ENCODE data around the gene RHOBTB3. TPM values are rescaled to one million over a fixed set of nuclear protein-coding genes. Genes with fewer than 3 reads are reported as not detected.

Gene RHOBTB3
- polyA plus RNA-seq, 2 of the 4 experiments (the other 2 are of a cell fraction) = 9.1 to 28.6 TPM

DNA sequence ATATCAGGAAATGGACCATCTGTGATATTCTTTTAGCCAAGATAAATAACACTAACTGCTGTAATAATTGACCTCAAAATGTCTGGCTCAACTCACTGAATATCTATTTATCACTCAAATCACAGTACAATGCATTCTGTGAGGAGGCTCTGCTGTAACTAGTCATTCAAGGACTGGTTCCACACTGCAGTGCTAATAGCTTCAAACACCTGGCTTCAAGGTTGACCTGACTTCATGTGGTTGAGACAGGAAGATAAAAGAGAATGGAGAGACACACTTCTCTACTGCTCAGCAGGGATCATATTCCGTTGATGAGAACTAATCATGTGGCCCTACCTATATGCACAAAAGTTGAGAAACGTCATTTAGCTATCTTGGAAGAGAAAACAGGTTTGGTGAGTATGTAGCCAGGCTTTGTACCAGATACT, 3.4 kb upstream of the RHOBTB3 start:
- Histone ChIP-seq H3K4me3 (no peak overlapping the region), H3K9me3 (no peaks in the 10 kb centered on the region), H3K4me2 (no peak overlapping the region), H3K27ac (no peak overlapping the region), H3K4me1 (peaks cover 8% of the 10 kb centered on the region; the same call in 1 of the 3 replicates)
- FAIRE-seq = no peak
- TF ChIP-seq SMC3 (IDR thresholded peaks at IDR 0.05) = no peak
- TF ChIP-seq POLR2A (IDR thresholded peaks at IDR 0.05; ENCODE audit: low read length) = no peak
- TF ChIP-seq EHF (CRISPR knock-in tag; IDR thresholded peaks at IDR 0.05) = no peak
- TF ChIP-seq ELK1 (IDR thresholded peaks at IDR 0.05; ENCODE audit: low read depth, low read length) = no peak
- TF ChIP-seq FOXS1 (CRISPR knock-in tag; IDR thresholded peaks at IDR 0.05) = no peak
- no peak for TF ChIP-seq SREBF2 (IDR thresholded peaks at IDR 0.05)
- TF ChIP-seq NR3C1 (IDR thresholded peaks at IDR 0.05) = no peak
- no peak for TF ChIP-seq CBX2 (IDR thresholded peaks at IDR 0.05; ENCODE audit: borderline replicate concordance, low read depth)
- no peak for TF ChIP-seq REST (IDR thresholded peaks at IDR 0.05)
- TF ChIP-seq ZFP36 (IDR thresholded peaks at IDR 0.05; ENCODE audit: borderline replicate concordance, partially characterized antibody) = no peak
- no peak for TF ChIP-seq MYC (IDR thresholded peaks at IDR 0.05; ENCODE audit: borderline replicate concordance, low read length)
- no peak for TF ChIP-seq NFE2L2 (conservative IDR thresholded peaks at IDR 0.05; ENCODE audit: low read length)
- TF ChIP-seq BCL3 (IDR thresholded peaks at IDR 0.05) = no peak
- TF ChIP-seq HEYL (CRISPR knock-in tag; IDR thresholded peaks at IDR 0.05) = no peak
- no peak for TF ChIP-seq ZSCAN20 (CRISPR knock-in tag; IDR thresholded peaks at IDR 0.05)
- no peak for TF ChIP-seq FOSB (CRISPR knock-in tag; IDR thresholded peaks at IDR 0.05)
- TF ChIP-seq CHD4 (IDR thresholded peaks at IDR 0.05; ENCODE audit: borderline replicate concordance) = no peak
- TF ChIP-seq EHMT2 (IDR thresholded peaks at IDR 0.05; ENCODE audit: low read depth) = no peak
- no peak for TF ChIP-seq ZNF302 (CRISPR knock-in tag; IDR thresholded peaks at IDR 0.05)
- TF ChIP-seq, protein P1, sequence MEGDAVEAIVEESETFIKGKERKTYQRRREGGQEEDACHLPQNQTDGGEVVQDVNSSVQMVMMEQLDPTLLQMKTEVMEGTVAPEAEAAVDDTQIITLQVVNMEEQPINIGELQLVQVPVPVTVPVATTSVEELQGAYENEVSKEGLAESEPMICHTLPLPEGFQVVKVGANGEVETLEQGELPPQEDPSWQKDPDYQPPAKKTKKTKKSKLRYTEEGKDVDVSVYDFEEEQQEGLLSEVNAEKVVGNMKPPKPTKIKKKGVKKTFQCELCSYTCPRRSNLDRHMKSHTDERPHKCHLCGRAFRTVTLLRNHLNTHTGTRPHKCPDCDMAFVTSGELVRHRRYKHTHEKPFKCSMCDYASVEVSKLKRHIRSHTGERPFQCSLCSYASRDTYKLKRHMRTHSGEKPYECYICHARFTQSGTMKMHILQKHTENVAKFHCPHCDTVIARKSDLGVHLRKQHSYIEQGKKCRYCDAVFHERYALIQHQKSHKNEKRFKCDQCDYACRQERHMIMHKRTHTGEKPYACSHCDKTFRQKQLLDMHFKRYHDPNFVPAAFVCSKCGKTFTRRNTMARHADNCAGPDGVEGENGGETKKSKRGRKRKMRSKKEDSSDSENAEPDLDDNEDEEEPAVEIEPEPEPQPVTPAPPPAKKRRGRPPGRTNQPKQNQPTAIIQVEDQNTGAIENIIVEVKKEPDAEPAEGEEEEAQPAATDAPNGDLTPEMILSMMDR (IDR thresholded peaks at IDR 0.05) = no peak
- POLR2A ChIA-PET = no interaction called here
- no peak for DNase-seq (ENCODE audit: low read depth in 1 of 2, low spot score in 1 of 2)
- CTCF ChIA-PET = interaction anchor here (3.0 kb wide), 1 partner anchor 64 kb away, joined by 11 read pairs; no protein-coding TSS in a partner anchor
- ATAC-seq = no peak
- WGBS (ENCODE audit: missing lambda C conversion rate) = 88% methylated on average over 2 of the region's 2 CpGs

Data from A549 (cell line).